GM12865 (cell line): ENCODE data around the gene HOXC10.

ENCODE experiments used
- DNase-seq: peaks from one replicate; pipeline ENCODE4 v3.0.0; 2010; ENCODE audit warnings: low read depth
- H3K4me3 ChIP-seq: 2 replicates; pipeline ENCODE4 v1.5.1; 2011; ENCODE audit warnings: mild to moderate bottlenecking, low read depth, low read length, control low read depth
- TF ChIP-seq, protein P1 (sequence below): IDR thresholded peaks from 2 replicates; pipeline ENCODE4 v1.5.1; 2011; ENCODE audit warnings: low read length, control low read depth, low read depth, inconsistent platforms; ENCODE audit not compliant: insufficient read depth; ENCODE audit errors: missing control alignments

Gene HOXC10

DNA sequence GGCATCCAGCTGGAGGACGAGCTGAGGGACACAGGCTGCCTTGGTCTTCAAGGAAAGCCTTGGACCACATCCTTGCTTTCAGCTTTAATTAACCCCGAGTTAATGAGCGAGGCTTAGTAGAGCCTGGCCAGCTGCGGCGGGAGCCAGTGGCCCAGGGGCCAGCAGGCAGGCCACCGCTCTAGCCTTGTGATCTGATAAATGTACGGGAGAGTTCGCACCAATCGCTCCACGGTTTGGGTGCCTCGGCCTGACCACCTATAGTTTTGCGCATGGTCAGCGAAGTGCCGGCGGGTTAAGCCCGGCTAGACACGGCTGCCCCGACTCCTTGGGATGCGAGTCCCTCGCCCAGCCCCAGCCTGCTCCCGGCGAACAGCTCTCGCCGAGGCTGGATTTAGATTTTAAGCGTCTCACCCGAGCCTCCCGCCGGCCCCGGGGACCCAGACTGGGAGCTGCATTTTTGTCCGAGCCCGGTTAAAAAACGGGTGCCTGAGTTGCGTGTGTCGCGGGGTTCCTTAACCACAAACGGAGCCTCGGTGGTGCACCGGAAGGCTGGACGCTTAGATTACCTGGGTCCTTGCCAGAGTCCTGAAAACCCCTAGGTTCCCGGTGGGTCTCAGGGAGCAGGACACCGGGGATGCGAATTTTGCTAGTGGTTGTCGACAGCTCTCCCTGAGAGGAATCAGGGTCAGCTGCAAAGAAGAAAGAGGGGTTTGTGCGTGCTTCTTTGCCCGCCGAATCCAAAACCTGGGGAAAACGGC lies 33.2 kb upstream of the HOXC10 start:
- TF ChIP-seq, protein P1, sequence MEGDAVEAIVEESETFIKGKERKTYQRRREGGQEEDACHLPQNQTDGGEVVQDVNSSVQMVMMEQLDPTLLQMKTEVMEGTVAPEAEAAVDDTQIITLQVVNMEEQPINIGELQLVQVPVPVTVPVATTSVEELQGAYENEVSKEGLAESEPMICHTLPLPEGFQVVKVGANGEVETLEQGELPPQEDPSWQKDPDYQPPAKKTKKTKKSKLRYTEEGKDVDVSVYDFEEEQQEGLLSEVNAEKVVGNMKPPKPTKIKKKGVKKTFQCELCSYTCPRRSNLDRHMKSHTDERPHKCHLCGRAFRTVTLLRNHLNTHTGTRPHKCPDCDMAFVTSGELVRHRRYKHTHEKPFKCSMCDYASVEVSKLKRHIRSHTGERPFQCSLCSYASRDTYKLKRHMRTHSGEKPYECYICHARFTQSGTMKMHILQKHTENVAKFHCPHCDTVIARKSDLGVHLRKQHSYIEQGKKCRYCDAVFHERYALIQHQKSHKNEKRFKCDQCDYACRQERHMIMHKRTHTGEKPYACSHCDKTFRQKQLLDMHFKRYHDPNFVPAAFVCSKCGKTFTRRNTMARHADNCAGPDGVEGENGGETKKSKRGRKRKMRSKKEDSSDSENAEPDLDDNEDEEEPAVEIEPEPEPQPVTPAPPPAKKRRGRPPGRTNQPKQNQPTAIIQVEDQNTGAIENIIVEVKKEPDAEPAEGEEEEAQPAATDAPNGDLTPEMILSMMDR, result no peak
- no peak overlapping the region for H3K4me3 ChIP-seq
- DNase-seq, result no peak

DNA sequence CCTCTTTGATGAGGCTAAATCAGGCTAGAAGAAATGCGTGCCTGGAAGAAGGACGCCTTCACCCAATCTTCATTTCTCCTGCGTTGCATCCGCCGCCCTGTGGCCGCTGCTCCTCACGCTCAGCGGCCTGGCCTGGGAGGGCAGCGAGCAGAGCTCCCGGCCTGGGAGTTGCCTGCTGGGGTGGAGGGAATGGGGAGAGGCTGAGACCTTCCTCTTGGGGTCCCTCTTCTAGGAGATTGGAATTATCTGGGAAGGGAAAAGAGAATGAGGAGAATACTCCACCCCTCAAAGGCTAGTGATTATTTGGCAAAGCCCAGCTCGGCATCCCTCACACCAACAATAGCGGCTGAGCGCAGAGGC lies 32.6 kb upstream of the HOXC10 start:
- no peak for DNase-seq
- H3K4me3 ChIP-seq, result no peak overlapping the region
- TF ChIP-seq, protein P1, result no peak

DNA sequence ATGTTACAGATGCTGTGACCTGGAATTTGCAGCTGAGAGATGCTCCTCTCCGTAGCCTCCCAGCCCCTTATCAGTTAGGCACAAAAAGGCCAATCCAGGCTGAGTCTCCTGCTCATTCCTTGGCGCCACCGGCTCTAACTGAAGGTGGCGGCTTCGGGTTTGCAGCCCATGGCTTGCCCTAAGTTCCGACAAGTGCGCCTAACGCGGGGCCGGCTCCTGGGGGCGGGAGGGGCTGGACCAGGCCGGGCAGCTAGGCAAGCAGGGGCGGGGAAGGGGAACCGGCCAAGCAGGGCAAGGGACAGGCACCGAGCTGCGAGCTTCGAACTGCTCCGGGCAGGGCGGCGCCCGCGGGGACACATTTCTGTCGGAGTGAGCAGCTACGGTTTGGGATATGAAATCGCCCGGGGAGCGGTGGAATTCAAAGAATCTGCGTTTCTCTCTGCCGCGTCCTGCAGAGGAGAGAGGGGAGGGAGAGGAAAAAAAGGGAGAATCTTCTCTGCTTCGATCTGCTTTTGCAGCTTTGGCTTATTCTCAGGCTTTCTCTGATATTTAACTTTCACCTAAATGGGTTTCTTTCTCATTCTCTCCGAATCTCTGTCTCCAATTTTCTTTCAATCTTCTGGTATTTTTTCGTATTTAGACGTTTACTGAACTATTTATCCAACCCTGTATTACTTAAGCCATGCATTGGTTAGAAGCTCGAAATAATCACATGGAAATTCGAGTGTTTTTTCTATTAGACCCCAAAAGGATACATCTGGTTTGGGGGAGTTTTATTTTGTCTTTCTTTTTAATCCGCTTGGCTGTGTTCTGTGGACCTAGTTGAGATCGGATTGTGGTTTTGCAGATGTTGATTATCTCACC lies 31.8 kb upstream of the HOXC10 start:
- DNase-seq, result no peak
- TF ChIP-seq, protein P1, result no peak
- H3K4me3 ChIP-seq, result no peak overlapping the region

DNA sequence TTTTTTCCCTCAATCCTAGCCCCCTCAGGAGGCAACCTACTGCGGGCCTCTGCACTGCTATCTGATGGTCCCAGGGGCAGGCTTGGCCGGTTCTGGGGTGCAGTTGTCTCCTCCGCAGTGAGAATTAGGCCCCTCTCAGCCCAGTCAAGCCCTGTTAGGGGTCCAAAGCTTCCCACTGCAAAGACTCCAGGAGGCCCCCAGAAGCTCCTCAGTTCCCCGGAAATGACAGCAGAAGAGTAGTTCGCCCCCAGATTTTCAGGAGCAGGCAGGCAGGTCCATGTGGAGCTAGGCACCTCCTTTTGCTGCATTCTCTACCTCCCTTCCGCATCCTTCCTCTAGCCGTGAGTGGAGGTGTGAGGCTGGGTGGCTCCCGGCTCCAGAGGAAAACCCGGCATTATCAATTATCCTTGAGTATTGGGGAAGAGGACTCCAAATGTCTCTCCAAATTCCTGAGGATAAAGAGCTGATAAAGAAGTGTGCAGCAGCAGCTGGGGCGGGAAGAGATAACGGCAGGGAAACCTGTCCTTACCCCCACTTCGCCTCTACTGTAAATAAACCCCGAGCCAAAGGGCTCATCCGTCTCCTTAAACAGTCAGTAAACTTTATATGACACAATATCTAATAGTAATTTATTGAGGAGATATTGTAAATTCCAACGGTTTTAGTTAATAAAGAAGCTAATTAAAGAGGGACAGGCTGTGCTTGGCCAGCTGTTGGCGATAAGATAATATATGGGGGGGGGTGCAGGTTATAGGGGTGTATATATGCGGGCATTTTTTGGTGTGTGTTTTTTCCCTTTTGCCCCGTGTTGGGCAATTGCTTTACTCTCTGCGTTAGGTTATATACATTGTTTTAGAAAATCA lies 30.9 kb upstream of the HOXC10 start:
- no peak overlapping the region for H3K4me3 ChIP-seq
- DNase-seq, result no peak
- TF ChIP-seq, protein P1, result no peak

DNA sequence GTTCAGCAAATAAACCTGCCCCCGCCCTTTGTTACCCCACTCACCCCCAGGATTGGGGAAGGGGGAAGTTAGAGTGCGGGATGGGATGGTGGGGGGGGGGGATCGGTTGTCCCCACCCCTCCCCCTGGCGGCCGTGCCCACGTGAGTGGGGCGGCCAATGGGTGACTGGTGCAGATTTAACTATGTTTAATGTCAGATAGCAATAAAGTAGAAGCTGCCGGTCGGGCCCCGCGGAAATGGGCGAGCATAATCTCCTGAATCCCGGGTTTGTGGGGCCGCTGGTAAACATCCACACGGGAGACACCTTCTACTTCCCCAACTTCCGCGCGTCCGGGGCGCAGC lies 30.3 kb upstream of the HOXC10 start, which contains the start of gene HOXC12:
HOXC12 (plus strand) TSS at position 210 of the 342 bp plus-strand sequence; CDS start at position 237, 27 bp downstream.
- DNase-seq, result no peak
- no peak within 1 kb of the TSS for H3K4me3 ChIP-seq
- TF ChIP-seq, protein P1, result no peak

DNA sequence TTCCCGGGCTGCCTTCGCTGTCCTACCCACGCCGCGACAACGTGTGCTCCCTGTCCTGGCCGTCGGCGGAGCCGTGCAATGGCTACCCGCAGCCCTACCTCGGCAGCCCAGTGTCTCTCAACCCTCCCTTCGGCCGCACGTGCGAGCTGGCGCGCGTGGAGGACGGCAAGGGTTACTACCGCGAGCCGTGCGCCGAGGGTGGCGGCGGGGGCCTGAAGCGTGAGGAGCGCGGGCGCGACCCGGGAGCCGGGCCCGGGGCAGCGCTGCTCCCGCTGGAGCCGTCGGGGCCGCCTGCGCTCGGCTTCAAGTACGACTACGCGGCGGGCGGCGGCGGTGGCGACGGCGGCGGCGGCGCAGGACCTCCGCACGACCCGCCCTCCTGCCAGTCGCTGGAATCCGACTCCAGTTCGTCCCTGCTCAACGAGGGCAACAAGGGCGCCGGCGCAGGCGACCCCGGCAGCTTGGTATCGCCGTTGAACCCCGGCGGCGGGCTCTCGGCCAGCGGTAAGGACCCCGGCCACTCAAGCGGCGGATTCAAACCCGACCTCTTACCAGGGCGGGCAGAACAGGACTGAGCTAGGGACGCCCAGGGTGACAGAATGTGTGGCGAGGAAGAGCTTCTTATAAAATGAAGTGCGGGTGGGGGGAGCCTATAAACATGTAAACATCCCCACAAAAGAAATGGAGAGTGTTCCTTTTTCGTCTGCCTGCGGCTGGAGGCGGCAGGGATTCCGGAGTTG lies 29.7 kb upstream of the HOXC10 start:
- H3K4me3 ChIP-seq, result no peak overlapping the region
- DNase-seq, result no peak
- TF ChIP-seq, protein P1, result no peak
